HG02798 (cell line): ENCODE data around the gene SV2A.
"Not testable (repeated sequence)": the region's sequence is repeated elsewhere in the genome, so short reads cannot be mapped to it uniquely, and the experiment has no call there.

Experiments used
- ATAC-seq: cut with Tn5 transposase; IDR thresholded peaks from one replicate; pipeline ENCODE4 v1.9.1; 2021; ENCODE audit warnings: mild to moderate bottlenecking; ENCODE audit not compliant: unreplicated experiment, poor library complexity

SV2A gene, protein sequence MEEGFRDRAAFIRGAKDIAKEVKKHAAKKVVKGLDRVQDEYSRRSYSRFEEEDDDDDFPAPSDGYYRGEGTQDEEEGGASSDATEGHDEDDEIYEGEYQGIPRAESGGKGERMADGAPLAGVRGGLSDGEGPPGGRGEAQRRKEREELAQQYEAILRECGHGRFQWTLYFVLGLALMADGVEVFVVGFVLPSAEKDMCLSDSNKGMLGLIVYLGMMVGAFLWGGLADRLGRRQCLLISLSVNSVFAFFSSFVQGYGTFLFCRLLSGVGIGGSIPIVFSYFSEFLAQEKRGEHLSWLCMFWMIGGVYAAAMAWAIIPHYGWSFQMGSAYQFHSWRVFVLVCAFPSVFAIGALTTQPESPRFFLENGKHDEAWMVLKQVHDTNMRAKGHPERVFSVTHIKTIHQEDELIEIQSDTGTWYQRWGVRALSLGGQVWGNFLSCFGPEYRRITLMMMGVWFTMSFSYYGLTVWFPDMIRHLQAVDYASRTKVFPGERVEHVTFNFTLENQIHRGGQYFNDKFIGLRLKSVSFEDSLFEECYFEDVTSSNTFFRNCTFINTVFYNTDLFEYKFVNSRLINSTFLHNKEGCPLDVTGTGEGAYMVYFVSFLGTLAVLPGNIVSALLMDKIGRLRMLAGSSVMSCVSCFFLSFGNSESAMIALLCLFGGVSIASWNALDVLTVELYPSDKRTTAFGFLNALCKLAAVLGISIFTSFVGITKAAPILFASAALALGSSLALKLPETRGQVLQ

DNA sequence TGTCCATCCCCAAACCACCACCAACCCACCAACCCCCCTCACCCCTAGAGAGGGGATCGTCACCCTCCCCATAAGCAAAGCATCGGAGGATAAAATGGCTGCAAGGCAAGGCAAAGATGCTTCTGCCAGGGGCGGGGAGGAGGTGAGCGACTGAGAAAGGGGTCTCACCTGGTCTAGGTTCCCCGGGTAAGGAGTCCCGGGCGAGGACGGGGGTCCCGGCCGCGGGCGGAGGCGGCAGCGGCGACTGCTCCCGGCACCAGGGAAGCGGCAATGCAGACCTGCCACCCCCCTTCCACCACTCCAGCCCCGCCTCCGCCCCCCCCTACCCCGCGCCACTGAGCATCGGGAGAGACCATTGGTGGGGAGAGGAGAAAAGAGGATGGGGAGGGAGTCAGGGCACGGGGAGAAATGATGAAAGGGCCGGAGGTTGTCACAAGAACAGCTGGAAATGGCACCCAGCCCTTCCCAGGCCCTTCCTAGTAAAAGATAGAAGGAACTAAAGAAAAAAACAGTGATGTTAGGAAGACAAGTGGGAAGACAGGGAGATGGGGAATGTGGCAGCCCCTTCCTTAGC lies at the start of gene SV2A:
Gene SV2A (minus strand): TSS at position 274 of the 574 bp plus-strand sequence. CDS start 4,004 bp downstream, outside the sequence.
- ATAC-seq, result no peak

DNA sequence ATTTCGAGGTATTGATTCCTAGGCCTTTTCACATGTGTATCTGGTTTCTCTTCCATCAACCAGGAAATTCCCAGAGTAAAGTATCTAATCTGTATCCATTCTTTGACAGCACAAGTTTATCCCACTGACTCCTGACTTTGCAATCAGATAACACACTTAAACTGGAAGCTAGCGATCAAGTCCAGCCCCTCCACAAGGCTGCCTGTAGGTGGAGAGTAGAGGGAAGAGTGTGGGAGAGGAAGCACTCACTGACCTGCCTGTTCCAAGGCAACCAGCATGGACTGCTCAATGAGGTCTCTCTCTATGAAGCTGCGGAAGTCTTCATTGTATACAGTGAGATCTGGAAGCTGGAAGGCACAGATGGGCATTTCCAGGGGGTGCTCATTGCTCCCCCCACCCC lies 49.4 kb upstream of the SV2A start:
- ATAC-seq, result no peak

DNA sequence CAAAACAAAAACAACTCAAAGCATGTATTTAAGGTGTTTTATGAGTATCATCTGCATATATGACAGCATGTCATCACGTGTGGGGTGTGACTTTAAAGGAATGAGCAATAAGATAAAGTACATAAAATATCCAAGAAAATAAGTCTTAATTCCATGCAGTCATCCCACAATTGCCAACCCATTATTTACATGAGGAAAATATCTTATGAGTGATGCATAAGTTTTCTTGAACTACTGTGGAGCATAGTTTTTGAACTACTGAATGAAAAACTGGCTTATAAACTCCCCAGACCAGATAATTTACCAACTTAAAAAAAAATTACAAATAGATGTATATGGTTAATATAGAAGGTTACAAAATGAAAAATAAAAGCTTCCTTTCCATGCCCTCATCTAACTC lies 48.8 kb upstream of the SV2A start:
- ATAC-seq, result no peak

DNA sequence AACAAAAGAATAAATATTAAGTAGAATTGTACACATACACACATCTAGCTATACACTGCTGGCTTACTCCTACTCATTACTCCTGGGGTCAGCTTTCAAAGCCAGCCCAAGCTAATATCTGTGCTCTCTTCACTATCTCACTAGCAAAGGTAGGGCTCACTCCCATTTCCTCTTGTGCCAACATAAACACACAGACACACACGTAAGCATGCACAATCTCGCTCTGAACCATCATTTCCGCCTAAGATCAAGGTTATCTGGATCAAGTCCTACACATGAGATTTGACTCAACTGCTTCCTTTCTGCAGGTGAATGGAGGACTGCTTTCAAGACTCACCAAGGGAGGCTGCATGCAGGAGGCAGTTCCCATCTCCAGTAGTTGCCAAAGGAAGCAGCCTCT lies 47.8 kb upstream of the SV2A start:
- ATAC-seq, result no peak

DNA sequence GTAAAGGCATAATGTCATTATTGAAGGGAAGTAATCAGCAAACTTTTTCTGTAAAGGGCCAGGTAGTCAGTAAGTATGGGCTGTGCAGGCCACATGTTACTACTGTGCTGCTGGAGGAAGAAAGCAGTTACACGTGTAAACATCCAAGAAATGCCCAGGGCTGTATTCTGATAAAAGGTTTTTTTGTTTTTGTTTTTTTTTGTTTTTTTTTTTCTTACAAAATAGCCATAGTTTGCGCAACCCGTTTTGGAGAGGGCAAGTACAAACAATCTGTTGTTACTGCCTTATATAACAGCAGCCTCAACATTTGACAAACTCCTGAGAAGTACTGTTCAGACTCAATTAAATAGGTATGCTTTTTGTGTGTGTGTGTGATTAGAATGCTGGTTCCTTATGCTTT lies 45.7 kb upstream of the SV2A start:
- no peak for ATAC-seq

DNA sequence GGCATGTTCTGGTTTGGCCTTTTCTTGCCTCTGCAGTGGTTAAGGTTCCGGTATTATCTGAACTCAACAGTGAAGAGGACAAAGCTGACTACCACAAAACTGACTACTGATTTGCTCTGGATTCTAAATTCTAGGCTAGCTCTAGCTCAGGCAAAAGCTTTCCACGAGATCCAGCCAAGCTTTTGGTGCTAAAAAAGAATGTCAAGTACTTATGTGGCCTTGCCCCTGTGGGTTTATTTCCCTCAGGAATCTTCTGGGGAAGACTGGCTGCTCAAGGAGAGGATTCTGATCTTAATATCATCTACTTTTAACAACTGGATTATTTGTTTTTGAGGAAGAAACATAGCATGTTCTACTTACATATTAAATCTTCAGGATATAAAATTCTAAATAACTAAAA lies 45.1 kb upstream of the SV2A start:
- no peak for ATAC-seq

DNA sequence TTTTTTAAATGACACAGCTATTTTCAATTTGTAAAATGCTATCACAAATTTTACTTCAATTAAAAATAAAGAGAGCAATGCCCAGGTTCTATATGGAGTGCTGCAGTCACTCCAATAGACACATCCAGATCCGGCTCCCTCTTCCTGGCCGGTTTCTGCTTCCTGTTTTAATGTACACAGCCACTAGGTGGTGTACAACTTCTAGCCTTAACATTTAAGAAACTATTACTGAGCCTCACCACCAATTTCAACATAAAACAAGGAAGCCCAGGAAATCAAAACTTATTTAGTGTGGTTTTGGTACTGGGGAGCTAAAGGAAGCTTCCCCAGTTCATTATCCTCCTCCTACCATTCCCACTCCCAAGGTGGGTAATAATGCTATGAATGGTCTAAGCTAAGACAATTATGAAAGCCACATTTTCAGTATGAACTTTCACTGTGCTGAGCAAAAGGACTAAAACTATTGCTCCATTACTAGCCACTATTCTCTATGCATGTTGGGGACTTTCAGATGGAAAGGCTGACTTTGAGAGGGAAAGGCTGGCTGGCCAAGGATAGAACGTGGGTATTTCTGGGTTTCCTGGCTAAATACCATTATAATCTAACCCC lies 44.5 kb upstream of the SV2A start:
- no peak for ATAC-seq

DNA sequence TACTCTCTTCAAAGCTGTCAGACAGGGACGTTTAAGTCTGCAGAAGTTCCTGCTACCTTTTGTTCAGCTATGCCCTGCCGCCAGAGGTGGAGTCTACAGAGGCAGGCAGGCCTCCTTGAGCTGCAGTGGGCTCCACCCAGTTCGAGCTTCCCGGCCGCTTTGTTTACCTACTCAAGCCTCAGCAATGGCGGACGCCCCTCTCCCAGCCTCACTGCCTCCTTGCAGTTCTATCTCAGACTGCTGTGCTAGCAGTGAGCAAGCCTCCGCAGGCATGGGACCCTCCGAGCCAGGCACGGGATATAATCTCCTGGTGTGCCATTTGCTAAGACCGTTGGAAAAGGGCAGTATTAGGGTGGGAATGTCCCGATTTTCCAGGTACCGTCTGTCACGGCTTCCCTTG lies 39.9 kb upstream of the SV2A start:
- not testable (repeated sequence) for ATAC-seq

DNA sequence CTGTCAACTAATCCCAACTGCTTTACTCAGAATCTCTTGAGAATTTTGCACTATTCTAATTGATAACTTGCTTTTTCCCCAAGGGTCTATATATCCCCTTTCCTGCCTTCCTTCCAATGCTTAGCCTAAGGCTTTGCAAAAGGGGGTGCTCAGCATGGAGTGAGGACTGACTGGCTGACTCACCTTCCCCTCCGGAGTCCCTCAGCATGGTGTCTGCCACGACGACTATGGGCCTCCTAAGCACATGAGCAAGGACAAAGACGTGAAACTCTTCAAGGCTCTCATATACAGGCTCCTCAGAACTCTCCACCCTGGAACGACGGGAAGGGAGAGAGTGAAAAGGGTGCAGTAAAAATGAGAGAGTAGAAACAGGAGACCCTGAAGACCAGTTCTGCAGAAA lies 32.3 kb upstream of the SV2A start:
- no peak for ATAC-seq

DNA sequence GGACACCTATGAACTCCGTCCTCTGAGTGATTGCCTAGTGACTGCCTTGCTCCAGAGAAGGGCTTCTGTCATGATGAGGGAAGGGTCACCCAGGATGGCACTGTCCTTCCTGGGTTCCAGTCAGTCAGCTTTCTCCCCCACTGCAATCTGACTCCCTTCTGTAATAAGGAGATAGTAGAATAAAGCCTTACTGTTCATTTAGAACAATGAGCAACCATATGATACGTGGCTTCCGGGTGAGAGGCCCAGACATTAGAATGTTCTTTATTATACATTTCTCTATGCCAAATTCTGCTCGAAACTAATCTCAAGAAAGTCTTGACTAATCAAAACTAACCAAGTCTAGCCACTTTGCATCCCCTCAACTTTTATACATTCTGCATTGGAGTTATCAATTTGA lies 27.6 kb upstream of the SV2A start:
- no peak for ATAC-seq

DNA sequence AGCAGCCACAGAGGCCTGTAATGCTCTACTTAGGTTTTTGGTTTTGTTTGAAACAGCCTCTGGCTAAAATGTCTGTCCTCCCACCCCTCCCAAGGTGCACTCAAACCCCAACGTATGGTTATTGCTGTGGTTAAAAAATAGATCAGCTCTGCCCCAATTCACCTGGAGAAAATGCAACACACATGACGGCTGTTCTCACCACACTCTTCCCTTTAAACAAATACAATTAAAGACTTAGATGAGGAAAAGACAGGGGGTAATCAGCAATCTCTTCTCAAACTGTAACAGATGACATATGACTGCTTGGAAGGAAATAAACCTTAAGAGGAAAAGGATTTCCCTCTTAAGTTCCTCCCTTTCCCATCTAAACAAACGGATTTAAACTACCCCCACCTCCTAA lies 25.2 kb upstream of the SV2A start:
- ATAC-seq, result no peak

DNA sequence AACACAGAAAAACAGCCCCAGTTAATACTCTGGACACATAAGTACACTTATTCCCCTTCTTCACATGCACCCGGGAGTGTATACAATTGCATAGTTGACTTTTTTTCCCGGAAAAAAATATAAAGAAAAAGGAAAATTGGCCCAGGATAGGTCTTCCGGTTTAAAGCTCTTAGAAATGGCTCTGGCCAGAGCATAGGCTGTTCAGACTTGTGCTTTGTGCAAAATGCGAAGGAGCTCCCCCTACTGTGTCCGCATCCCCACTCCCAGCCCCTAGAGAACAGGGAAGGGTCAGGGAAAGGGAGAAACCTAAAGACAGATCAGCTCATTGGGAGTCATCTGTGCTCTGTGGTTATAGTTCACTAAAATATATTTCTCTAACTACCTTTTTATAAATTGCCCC lies 24.6 kb upstream of the SV2A start:
- no peak for ATAC-seq

DNA sequence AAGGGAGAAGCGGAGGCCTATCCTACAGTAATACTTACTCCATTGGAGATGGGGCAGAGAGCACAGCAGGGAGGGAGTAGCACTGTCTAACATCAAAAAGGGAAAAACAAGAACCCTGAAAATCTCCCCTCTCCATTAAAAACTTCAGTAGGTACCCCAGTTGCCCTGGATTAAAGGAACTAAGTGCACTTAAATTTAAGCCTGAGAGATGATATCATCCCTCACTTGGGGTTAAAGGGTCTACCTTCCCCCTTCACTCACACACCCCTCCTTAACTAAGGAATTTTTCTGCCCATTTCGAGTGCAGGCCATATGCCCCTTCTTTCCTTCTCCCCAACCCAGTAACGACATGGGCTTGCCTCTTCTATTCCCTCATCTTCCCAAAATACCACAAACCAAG lies 22.8 kb upstream of the SV2A start:
- ATAC-seq, result no peak

DNA sequence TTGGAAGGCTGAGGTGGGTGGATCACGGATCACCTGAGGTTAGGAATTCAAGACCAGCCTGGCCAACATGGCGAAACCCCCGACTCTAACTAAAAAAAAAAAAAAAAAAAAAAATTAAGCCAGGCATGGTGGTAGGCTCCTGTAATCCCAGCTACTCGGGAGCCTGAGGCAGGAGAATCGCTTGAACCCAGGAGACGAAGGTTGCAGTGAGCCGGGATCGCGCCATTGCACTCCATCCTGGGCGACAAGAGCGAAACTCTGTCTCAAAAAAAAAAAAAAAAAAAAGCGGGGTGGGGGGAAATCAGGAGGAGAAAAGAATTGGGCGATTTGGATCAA lies 21.0 kb upstream of the SV2A start:
- ATAC-seq, result not testable (repeated sequence)

DNA sequence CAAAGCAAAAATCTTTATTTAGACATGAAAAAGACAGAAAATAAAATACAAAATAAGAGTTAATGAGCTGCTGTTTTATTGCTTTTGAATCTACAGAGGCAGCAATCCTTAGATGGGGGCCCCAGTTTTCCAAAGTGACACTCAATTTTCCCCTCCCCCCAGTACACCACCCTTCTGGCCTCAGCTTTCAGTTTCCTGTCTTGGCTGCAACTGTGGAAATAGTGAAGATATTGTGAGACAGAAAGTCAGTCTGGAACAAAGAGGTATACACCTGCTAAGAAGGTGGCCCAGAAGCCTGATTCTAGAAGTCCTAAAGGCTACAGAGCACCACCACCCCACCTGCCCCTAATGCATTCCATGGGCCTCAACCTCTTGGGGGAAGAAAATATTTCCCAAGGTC lies 20.1 kb upstream of the SV2A start:
- no peak for ATAC-seq

DNA sequence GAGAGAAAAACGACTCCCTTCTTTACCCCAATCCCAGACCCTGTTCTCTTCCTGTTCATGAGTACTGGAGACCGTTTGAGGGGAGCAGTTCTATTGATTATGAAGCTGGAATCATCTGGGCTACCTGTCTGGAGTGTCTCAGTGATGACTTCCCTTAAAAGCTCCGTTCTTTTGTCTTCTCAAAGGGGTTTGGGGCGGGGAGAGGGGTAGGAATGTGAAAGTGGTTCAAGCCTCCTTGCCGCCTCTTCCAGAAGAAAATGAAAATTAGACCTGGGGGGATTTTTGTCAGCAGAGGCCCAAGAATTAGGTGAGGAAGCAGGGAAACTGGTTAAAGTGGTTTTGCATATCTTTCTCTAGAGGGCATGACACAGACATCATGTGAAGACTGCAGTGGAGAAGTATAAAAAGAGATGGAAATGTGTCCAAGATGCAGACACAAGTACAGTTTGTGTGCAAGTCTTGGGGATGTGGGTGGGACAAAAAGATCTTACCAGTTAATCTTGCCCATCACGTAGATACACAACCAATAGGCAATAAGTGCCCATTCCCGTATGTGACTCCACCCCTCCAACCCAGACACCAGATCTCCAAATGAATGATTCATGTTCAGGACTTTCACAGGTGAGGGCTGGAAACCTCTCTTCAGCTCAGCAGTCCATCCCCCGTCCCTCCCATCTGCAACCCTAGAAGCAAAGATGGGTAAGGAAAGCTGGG lies 19.5 kb upstream of the SV2A start:
- no peak for ATAC-seq

DNA sequence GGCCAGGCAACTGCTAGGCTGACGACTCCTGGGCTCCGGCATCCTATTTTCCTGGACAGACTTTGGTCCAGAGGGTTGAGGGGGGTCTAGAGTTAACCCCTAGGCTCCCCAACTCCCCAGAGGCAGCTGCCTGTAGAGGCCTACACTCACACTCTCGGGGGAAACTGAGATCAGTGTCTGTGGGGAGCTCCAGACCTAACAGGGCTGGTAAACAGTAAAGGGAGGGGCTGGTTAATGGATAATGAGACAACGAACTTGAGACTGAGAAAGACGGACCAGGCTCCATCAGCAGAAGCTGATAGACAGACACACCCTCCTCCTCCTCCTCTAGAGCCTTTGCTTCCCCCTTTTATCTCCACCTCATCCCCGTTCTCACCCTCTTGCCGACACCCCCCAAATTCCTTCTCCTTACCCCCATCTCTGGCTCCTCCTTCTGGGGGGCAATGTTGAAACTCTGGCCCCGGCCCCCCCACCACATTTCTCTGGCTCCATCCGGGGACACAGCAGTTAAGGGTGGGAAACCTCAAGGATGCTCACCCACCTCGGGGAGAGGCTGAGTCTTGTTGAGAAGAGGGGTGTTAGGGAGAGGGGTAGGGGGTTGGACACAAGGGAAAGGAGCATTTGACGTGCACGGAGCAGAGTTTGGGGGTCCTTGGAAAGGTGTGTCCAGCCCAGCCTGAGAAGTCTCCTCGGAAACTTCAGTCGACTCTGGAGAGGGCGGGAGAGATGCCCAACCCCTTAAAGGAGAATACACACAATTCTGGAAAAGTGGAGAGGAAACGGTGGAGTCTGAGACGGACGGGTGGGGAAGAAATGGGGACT lies 18.7 kb upstream of the SV2A start, which contains the start of gene MTMR11:
Gene MTMR11 (minus strand): TSS at position 710 of the 822 bp plus-strand sequence. CDS start 232 bp downstream, at position 478.
- no peak for ATAC-seq

DNA sequence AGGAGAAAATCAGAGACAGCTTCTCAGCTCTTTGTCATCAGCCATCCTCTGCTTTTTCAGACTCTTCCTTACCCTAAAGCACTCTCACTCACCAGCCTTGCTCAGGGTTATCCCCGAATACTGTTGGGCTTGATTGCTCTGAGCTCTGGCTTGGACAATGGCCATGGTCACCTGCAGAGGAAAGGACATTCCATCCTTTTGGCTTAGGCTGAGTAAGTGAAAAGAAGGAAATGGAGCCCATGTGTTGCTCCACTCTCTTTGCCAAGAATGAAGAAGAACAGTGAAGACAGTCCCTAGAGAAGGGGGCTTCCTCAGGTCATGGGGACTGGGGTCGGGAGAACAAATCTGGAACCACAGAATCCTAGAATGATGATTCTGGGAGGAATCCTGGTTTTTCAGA lies 16.7 kb upstream of the SV2A start:
- no peak for ATAC-seq

DNA sequence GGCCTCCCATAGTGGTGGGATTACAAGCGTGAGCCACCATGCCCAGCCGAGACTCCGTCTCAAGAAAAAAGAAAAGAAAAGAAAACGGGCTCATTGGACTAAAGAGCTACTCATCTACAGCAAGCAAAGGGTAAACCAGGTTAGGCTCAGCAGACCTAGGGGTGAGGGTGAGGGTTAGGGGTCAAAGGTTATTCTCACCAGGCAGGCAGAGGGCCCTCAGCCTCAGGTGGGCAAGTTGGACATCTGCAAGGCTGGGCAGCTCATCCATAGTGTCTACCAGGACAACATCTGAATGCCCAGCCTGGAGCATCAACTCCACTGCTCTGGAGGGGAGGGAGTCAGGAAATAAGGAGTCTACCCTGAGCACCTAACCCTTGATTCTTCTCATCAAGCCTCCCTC lies 15.6 kb upstream of the SV2A start:
- ATAC-seq, result no peak

DNA sequence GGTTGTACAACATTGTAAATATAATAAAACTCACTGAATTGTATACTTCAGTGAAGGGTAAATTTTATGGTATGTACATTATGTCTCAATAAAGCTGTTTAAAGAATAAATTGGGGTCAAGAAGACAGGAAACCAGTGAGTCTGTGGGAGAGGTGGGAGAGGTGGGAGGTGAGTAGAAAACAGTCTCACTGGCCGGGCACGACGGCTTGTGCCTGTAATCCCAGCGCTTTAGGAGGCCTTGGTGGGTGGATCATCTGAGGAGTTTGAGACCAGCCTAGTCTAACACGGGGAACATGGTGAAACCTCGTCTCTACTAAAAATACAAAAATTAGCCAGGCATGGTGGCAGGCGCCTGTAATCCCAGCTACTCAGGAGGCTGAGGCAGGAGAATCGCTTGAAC lies 14.8 kb upstream of the SV2A start:
- no peak for ATAC-seq
